T follicular helper cell (primary cell): ENCODE measurements around the gene PRKG1.

Experiments used
- DNase-seq: peaks from one replicate; pipeline ENCODE4 v3.0.0-alpha.2; 2020; ENCODE audit warnings: low read depth

PRKG1 gene

GRCh38 chr10:52259426-52259812, 1185.1 kb downstream of the PRKG1 start:
- DNase-seq, result no peak

GRCh38 chr10:52261362-52261761, 1187.1 kb downstream of the PRKG1 start:
- no peak for DNase-seq

GRCh38 chr10:52265131-52265926, 1191.0 kb downstream of the PRKG1 start:
- no peak for DNase-seq

GRCh38 chr10:52266858-52267257, 1192.6 kb downstream of the PRKG1 start:
- no peak for DNase-seq

GRCh38 chr10:52268790-52269189, 1194.5 kb downstream of the PRKG1 start:
- no peak for DNase-seq

- DNase-seq, result no peak
Measured at GRCh38 chr10:52269233-52269632, 1194.9 kb downstream of the PRKG1 start.

- no peak for DNase-seq
Measured at GRCh38 chr10:52276163-52276562, 1201.9 kb downstream of the PRKG1 start.

- no peak for DNase-seq
Measured at GRCh38 chr10:52276986-52277385, 1202.7 kb downstream of the PRKG1 start.

- no peak for DNase-seq
Measured at GRCh38 chr10:52279546-52279945, 1205.3 kb downstream of the PRKG1 start.

- no peak for DNase-seq
Measured at GRCh38 chr10:52280051-52280450, 1205.8 kb downstream of the PRKG1 start.

GRCh38 chr10:52283174-52283573, 1208.9 kb downstream of the PRKG1 start:
- DNase-seq, result no peak

- no peak for DNase-seq
Measured at GRCh38 chr10:52284416-52285013, 1210.2 kb downstream of the PRKG1 start.

GRCh38 chr10:52287866-52288265, 1213.6 kb downstream of the PRKG1 start:
- no peak for DNase-seq

- DNase-seq, result no peak
Measured at GRCh38 chr10:52297747-52298146, 1223.5 kb downstream of the PRKG1 start.

GRCh38 chr10:52300599-52301277, 1226.5 kb downstream of the PRKG1 start:
- no peak for DNase-seq

GRCh38 chr10:52308251-52309031, 1234.2 kb downstream of the PRKG1 start:
- no peak for DNase-seq

- no peak for DNase-seq
Measured at GRCh38 chr10:52312942-52313255, 1238.6 kb downstream of the PRKG1 start.

GRCh38 chr10:52313256-52313932, 1239.1 kb downstream of the PRKG1 start:
- no peak for DNase-seq

GRCh38 chr10:52313933-52314821, 1239.9 kb downstream of the PRKG1 start, which contains the start of gene DKK1:
DKK1 (plus strand) TSS chr10:52314281; CDS start chr10:52314435, 154 bp downstream.
- DNase-seq, result no peak

GRCh38 chr10:52314822-52315552, 1240.7 kb downstream of the PRKG1 start:
- DNase-seq, result no peak
